K562 (cell line): Measurements from ENCODE around the gene EDEM2. TPM values are rescaled to one million over a fixed set of nuclear protein-coding genes. Genes with fewer than 3 reads are reported as not detected.

Experiments used
- MAX ChIP-seq: sonication (generic); formaldehyde crosslinking; IDR thresholded peaks from 2 replicates; pipeline ENCODE4 v1.9.0; 2022; ENCODE audit warnings: mild to moderate bottlenecking, missing genetic modification reagents
- MIER1 ChIP-seq: fragments of 450-650 bp; IDR thresholded peaks from 2 replicates; pipeline ENCODE4 v1.6.1; 2016; ENCODE audit warnings: antibody characterized with exemption, mild to moderate bottlenecking, low read depth
- MTA2 ChIP-seq: fragments of 450-650 bp; IDR thresholded peaks from 2 replicates; pipeline ENCODE4 v1.6.1; 2016; ENCODE audit warnings: low read depth
- PCBP2 ChIP-seq: fragments of 200-400 bp; formaldehyde crosslinking; IDR thresholded peaks from 2 replicates; pipeline ENCODE4 v1.6.1; 2018; ENCODE audit warnings: low read length, low read depth, mild to moderate bottlenecking, moderate library complexity; ENCODE audit not compliant: poor library complexity, severe bottlenecking
- SIN3A ChIP-seq, 2 experiments: fragments of 150-350 bp in 1 of 2; IDR thresholded peaks; 2 replicates each; pipeline ENCODE4 v1.6.1; 2011 to 2016; ENCODE audit warnings: borderline replicate concordance in 2 of 2, low read depth in 2 of 2, low read length in 2 of 2, mild to moderate bottlenecking in 2 of 2, moderate library complexity in 2 of 2; ENCODE audit not compliant: control insufficient read depth in 1 of 2
- TAF15 ChIP-seq: fragments of 200-400 bp; formaldehyde crosslinking; IDR thresholded peaks from 2 replicates; pipeline ENCODE4 v1.6.1; 2017; ENCODE audit warnings: mild to moderate bottlenecking, low read depth, low read length, moderate library complexity
- ZNF408 ChIP-seq: fragments of 250-450 bp; sonication (Bioruptor Pico); IDR thresholded peaks from 2 replicates; pipeline ENCODE4 v1.4.0; 2020; ENCODE audit warnings: low read depth, mild to moderate bottlenecking, moderate library complexity
- polyA plus RNA-seq, 8 experiments: library from polyadenylated mRNA; depleted of rRNA in 4 of 8; stranded (reverse) in 5 of 8; unstranded in 3 of 8; fragments of >200 nt; fragmentation: Nextera tagmentation in 2 of 8; fragmentation: Illumina TruSeq in 1 of 8; extraction: Ambion mirVana in 2 of 8; extraction: Trizol in 1 of 8; gene quantifications; 2 replicates each; pipeline versions ENCODE4 v1.2.1 to v1.2.3, GENCODE V29; 2011 to 2014; ENCODE audit warnings: inconsistent platforms in 1 of 8, missing spikeins in 1 of 8
- total RNA-seq, 7 experiments: library from RNA; depleted of rRNA in 6 of 7; stranded (reverse); fragments of >200 nt in 6 of 7; fragmentation: Illumina TruSeq in 2 of 7; extraction: Trizol in 2 of 7; gene quantifications; 2 replicates each; pipeline versions ENCODE4 v1.2.1 to v1.2.3, GENCODE V29; 2011 to 2021; ENCODE audit warnings: low replicate concordance in 1 of 7
- TF ChIP-seq, protein P1 (sequence below): fragments of 450-650 bp; IDR thresholded peaks from 2 replicates; pipeline ENCODE4 v1.7.0; 2016; ENCODE audit warnings: borderline replicate concordance
- TF ChIP-seq, protein P2 (sequence below): fragments of 450-650 bp; IDR thresholded peaks from 2 replicates; pipeline ENCODE4 v1.6.1; 2016

EDEM2 gene
- total and polyA plus RNA-seq, 9 of the 15 experiments (the other 6 are each of a cell fraction or from before 2014, with no cell fraction given): 6.9 to 11.0 (median 9.7) TPM

- TF ChIP-seq SIN3A (IDR thresholded peaks at IDR 0.05; ENCODE audit: borderline replicate concordance in 2 of 2, control insufficient read depth in 1 of 2, low read depth in 2 of 2, low read length in 2 of 2): no peak
- no peak for TF ChIP-seq PCBP2
- TF ChIP-seq, protein P1, sequence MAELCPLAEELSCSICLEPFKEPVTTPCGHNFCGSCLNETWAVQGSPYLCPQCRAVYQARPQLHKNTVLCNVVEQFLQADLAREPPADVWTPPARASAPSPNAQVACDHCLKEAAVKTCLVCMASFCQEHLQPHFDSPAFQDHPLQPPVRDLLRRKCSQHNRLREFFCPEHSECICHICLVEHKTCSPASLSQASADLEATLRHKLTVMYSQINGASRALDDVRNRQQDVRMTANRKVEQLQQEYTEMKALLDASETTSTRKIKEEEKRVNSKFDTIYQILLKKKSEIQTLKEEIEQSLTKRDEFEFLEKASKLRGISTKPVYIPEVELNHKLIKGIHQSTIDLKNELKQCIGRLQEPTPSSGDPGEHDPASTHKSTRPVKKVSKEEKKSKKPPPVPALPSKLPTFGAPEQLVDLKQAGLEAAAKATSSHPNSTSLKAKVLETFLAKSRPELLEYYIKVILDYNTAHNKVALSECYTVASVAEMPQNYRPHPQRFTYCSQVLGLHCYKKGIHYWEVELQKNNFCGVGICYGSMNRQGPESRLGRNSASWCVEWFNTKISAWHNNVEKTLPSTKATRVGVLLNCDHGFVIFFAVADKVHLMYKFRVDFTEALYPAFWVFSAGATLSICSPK: no peak
- no peak for TF ChIP-seq MIER1
- no peak for TF ChIP-seq ZNF408
- TF ChIP-seq MAX (CRISPR knock-in tag): no peak
- peak; percentile 56 for TF ChIP-seq MTA2
- no peak for TF ChIP-seq TAF15
- TF ChIP-seq, protein P2, sequence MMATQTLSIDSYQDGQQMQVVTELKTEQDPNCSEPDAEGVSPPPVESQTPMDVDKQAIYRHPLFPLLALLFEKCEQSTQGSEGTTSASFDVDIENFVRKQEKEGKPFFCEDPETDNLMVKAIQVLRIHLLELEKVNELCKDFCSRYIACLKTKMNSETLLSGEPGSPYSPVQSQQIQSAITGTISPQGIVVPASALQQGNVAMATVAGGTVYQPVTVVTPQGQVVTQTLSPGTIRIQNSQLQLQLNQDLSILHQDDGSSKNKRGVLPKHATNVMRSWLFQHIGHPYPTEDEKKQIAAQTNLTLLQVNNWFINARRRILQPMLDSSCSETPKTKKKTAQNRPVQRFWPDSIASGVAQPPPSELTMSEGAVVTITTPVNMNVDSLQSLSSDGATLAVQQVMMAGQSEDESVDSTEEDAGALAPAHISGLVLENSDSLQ: no peak
Measured at GRCh38 chr20:35192118-35192872, 45.2 kb upstream of the EDEM2 start (continued).
